Liver (tissue), 3 donors: Measurements from ENCODE around the gene APBB1IP.

ENCODE experiments used
- CTCF ChIP-seq: fragments of 150-350 bp; IDR thresholded peaks from 2 replicates; pipeline ENCODE4 v1.5.1; 2017; ENCODE audit warnings: improper control_type of control experiment, low read depth, low read length; ENCODE audit not compliant: missing input control
- EGR1 ChIP-seq, 2 donors: IDR thresholded peaks; 2 replicates each; pipeline ENCODE4 v1.6.1; 2016 to 2018; ENCODE audit warnings: antibody characterized with exemption in 2 of 2, low read depth in 2 of 2
- MAX ChIP-seq: IDR thresholded peaks from 2 replicates; pipeline ENCODE4 v1.6.1; 2016; ENCODE audit warnings: antibody characterized with exemption
- RAD21 ChIP-seq, 2 donors: IDR thresholded peaks; 2 replicates each; pipeline ENCODE4 v1.6.1; 2016; ENCODE audit warnings: antibody characterized with exemption in 2 of 2, mild to moderate bottlenecking in 2 of 2
- TAF1 ChIP-seq: conservative IDR thresholded peaks from 2 replicates; pipeline ENCODE4 v1.6.1; 2016; ENCODE audit warnings: antibody characterized with exemption, mild to moderate bottlenecking
- donor health status: healthy.
- donor health status: healthy.

GRCh38 chr10:26550774-26551526 lies 112.8 kb downstream of the APBB1IP start:
- no peak for TF ChIP-seq EGR1 (IDR thresholded peaks at IDR 0.05; ENCODE audit: low read depth in 2 of 2)
- no peak for TF ChIP-seq CTCF
- peak; percentile 13 to 47 for TF ChIP-seq RAD21 (IDR thresholded peaks at IDR 0.05)
- TF ChIP-seq TAF1 = no peak
- no peak for TF ChIP-seq MAX
